Lower leg skin (tissue), 4 donors: ENCODE results near the gene CDHR1. TPM values are rescaled to one million over a fixed set of nuclear protein-coding genes. Genes with fewer than 3 reads are reported as not detected.
"Not testable (repeated sequence)": the region's sequence is repeated elsewhere in the genome, so short reads cannot be mapped to it uniquely, and the experiment has no call there.

Source experiments
- DNase-seq, 2 donors: peaks; one replicate each; pipeline ENCODE4 v3.0.0-alpha.2; 2019; ENCODE audit warnings: low spot score in 2 of 2
- H3K4me3 ChIP-seq: fragments of 200-600 bp; sonication (generic); 2 replicates; pipeline ENCODE4 v1.5.1; 2017; ENCODE audit warnings: mild to moderate bottlenecking, low read depth; ENCODE audit not compliant: poor library complexity, severe bottlenecking
- CTCF ChIP-seq, 3 donors: fragments of 450-650 bp; IDR thresholded peaks; one replicate each; pipeline ENCODE4 v1.5.1; 2016; ENCODE audit warnings: antibody characterized with exemption in 3 of 3, mild to moderate bottlenecking in 3 of 3, moderate library complexity in 2 of 3
- POLR2A ChIP-seq, 2 donors: fragments of 450-650 bp; IDR thresholded peaks; one replicate each; pipeline ENCODE4 v1.6.1; 2016 to 2017; ENCODE audit warnings: antibody characterized with exemption in 2 of 2, mild to moderate bottlenecking in 1 of 2, moderate library complexity in 1 of 2
- WGBS, 2 donors: methylation state at CpG; one replicate each; pipeline ENCODE4 v1.1.5; 2018; 5-methylcytosine and 5-hydroxymethylcytosine counted together
- intact Hi-C: fragments of 100-400 bp; cut with DNase I; formaldehyde crosslinking; loops from one replicate; pipeline ENCODE4 v1.15.0; 2023; ENCODE audit warnings: low total_unique reads
- total RNA-seq, 4 donors: library from RNA; depleted of rRNA; stranded (reverse); fragments of >200 nt; gene quantifications; one replicate each; pipeline ENCODE4 v1.1.0, GENCODE V29; 2016

CDHR1 gene
- total RNA-seq, 4 donors from 2014 or later: 68.5 to 126 (median 101) TPM

- 87 to 88% methylated on average over 3 of the region's 3 CpGs for WGBS, 2 donors
- DNase-seq: peak in 1 of 2 donors; percentile 13
Measured at GRCh38 chr10:84178160-84178609, 16.2 kb upstream of the CDHR1 start.

DNA sequence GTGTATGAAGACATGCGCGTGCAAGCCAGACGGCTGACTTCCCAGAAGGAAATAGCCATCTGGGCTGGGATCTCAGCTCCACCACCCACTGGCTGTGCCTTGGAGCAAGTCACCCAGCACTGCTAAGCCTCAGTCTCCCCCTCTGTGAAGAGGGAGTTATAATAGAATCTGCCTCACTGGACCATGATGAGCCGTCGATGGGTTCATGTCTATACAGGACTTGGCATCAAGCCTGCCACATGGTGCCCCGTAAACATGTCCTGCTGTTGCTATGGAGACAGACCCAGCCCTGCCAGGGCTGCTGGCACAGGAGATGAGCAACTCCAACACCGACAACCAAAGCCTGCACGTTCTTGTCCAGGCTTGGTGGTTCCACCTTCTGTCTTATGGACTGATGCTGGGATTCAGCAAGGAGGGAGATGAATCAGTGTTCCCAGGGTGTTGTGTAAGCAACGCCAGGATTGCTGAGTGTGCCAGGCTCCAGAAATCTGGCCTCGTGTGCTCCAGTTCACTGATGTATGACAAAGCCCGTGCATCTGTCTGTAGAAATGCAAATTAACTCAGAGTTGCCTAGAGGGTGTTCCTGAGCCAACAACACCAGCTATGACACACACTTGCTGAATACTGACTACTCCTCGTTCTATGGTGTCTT, 15.2 kb upstream of the CDHR1 start:
- DNase-seq: peak; percentile 84 to 87
- H3K4me3 ChIP-seq: no peak overlapping the region
- TF ChIP-seq CTCF (IDR thresholded peaks at IDR 0.05) (no peak), POLR2A (IDR thresholded peaks at IDR 0.05) (no peak)
- 37 to 39% methylated on average over 12 of the region's 12 CpGs for WGBS, 2 donors
- intact Hi-C loops: no loop called here

More at GRCh38 chr10:84178160-84178609, 16.2 kb upstream of the CDHR1 start:
- intact Hi-C loops: no loop called here
- H3K4me3 ChIP-seq: no peak overlapping the region
- no peak for TF ChIP-seq POLR2A (IDR thresholded peaks at IDR 0.05)
- TF ChIP-seq CTCF (IDR thresholded peaks at IDR 0.05): no peak

GRCh38 chr10:84180386-84180785, 14.0 kb upstream of the CDHR1 start:
- intact Hi-C loops, H3K4me3 ChIP-seq: not testable (repeated sequence)
- 89 to 98% methylated on average over 9 to 11 of the region's 22 CpGs for WGBS, 2 donors
- peak in 1 of 2 donors; percentile 76 for DNase-seq

- DNase-seq: peak in 1 of 2 donors; percentile 75
- 96% methylated on average over 5 of the region's 5 CpGs for WGBS, 2 donors
- no peak overlapping the region for H3K4me3 ChIP-seq
- intact Hi-C loops: no loop called here
- TF ChIP-seq CTCF (IDR thresholded peaks at IDR 0.05): no peak
- no peak for TF ChIP-seq POLR2A (IDR thresholded peaks at IDR 0.05)
Measured at GRCh38 chr10:84181631-84182030, 12.7 kb upstream of the CDHR1 start.

GRCh38 chr10:84184517-84184916, 9.8 kb upstream of the CDHR1 start:
- intact Hi-C loops: no loop called here
- WGBS, 2 donors: 38 to 51% methylated on average over 4 of the region's 4 CpGs
- H3K4me3 ChIP-seq: no peak overlapping the region
- DNase-seq: peak in 1 of 2 donors; percentile 83
- TF ChIP-seq CTCF (IDR thresholded peaks at IDR 0.05) (no peak), POLR2A (IDR thresholded peaks at IDR 0.05) (no peak)

DNA sequence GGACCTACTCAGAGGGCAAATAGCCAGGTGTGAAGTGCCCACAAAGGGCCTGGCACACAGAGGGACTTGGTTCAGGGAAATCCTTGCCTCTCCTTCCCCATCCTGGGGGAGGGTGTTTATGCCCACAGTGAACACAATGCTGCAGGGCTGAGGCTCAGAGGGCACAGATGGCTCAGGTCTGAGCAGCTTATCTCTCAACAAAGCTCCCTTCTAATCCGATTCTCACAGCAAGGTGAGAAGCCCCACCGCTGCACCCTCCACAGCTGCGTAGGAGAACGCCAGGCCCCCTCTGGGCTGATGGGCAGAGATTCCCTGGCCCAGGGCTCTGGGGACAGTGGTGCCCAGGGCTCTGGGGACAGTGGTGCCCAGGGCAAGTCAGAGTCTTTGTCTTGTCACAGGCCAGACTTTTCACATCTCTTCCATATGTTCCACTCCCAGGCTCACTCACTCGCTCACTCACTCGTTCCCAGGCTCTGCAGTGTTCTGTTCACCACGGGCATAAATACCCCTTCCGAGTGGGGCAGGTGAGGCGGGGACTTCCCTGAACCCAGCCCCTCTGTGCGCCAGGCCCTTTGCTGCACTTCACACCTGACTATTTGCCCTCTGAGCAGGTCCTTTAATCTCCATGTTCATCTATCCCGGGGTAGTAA, 8.7 kb upstream of the CDHR1 start:
- H3K4me3 ChIP-seq: no peak overlapping the region
- 67 to 69% methylated on average over 11 of the region's 11 CpGs for WGBS, 2 donors
- TF ChIP-seq CTCF (IDR thresholded peaks at IDR 0.05) (no peak), POLR2A (IDR thresholded peaks at IDR 0.05) (no peak)
- peak in 1 of 2 donors; percentile 70 for DNase-seq
- intact Hi-C loops: no loop called here
